Superior temporal gyrus (tissue), 1 donor: ENCODE data around the gene GPR162.
"Not testable (repeated sequence)": the region's sequence is repeated elsewhere in the genome, so short reads cannot be mapped to it uniquely, and the experiment has no call there.

Source experiments
- DNase-seq: peaks from one replicate; pipeline ENCODE4 v3.0.0-alpha.2; 2016; ENCODE audit errors: extremely low spot score

GPR162 gene

GRCh38 chr12:6854036-6854435 is 32.4 kb downstream of the GPR162 start:
- no peak for DNase-seq

- DNase-seq: no peak
These were observed 33.7 kb downstream of the GPR162 start for GRCh38 chr12:6855322-6855721.

- DNase-seq: no peak
These were observed 37.2 kb downstream of the GPR162 start for GRCh38 chr12:6858799-6859198.

- DNase-seq: no peak
These were observed 38.5 kb downstream of the GPR162 start for GRCh38 chr12:6860116-6860515.

- DNase-seq: no peak
These were observed 39.3 kb downstream of the GPR162 start for GRCh38 chr12:6860942-6861341.

GRCh38 chr12:6861391-6861790 is 39.8 kb downstream of the GPR162 start:
- DNase-seq: no peak

GRCh38 chr12:6863033-6863432 is 41.4 kb downstream of the GPR162 start:
- DNase-seq: no peak

- no peak for DNase-seq
These were observed 42.1 kb downstream of the GPR162 start for GRCh38 chr12:6863586-6864321.

- not testable (repeated sequence) for DNase-seq
These were observed 43.7 kb downstream of the GPR162 start for GRCh38 chr12:6865307-6865706.

- DNase-seq: no peak
These were observed 44.7 kb downstream of the GPR162 start for GRCh38 chr12:6866163-6866919.

- no peak for DNase-seq
These were observed 45.3 kb downstream of the GPR162 start for GRCh38 chr12:6866920-6867412.

- peak; percentile 85 for DNase-seq
These were observed 46.0 kb downstream of the GPR162 start, which contains the start of gene TPI1 for GRCh38 chr12:6867413-6868210. Gene TPI1 (plus strand): TSS chr12:6867531. CDS start chr12:6867567, 36 bp downstream.

GRCh38 chr12:6868211-6869048 is 46.8 kb downstream of the GPR162 start:
- DNase-seq: peak; percentile 8

- peak; percentile 92 for DNase-seq
These were observed 47.7 kb downstream of the GPR162 start for GRCh38 chr12:6869049-6870021.

- not testable (repeated sequence) for DNase-seq
These were observed 48.7 kb downstream of the GPR162 start for GRCh38 chr12:6870304-6870703.

GRCh38 chr12:6871052-6871957 is 49.7 kb downstream of the GPR162 start:
- DNase-seq: no peak

GRCh38 chr12:6872073-6873048 is 50.7 kb downstream of the GPR162 start:
- peak; percentile 82 for DNase-seq
